H9 (cell line): ENCODE results near the gene SUPT7L. TPM values are rescaled to one million over a fixed set of nuclear protein-coding genes. Genes with fewer than 3 reads are reported as not detected.

Source experiments
- DNase-seq: peaks from one replicate; pipeline ENCODE4 v3.0.0-alpha.2; 2017
- H2AFZ ChIP-seq: one replicate; pipeline ENCODE4 v1.6.1; 2013; ENCODE audit warnings: mild to moderate bottlenecking, low read length, control low read depth, moderate library complexity
- H2AK5ac ChIP-seq: 2 replicates; pipeline ENCODE4 v1.6.1; 2013; ENCODE audit warnings: low read length, control low read depth, mixed read lengths; ENCODE audit not compliant: insufficient read length
- H2BK120ac ChIP-seq: one replicate; pipeline ENCODE4 v1.6.1; 2013; ENCODE audit warnings: low read depth, mild to moderate bottlenecking, low read length, control low read depth, inconsistent platforms; ENCODE audit not compliant: poor library complexity, severe bottlenecking
- H2BK12ac ChIP-seq: 2 replicates; pipeline ENCODE4 v1.6.1; 2013; ENCODE audit warnings: low read length, control low read depth, mixed read lengths, low read depth; ENCODE audit not compliant: insufficient read length
- H2BK15ac ChIP-seq: 2 replicates; pipeline ENCODE4 v1.6.1; 2013; ENCODE audit warnings: low read depth, low read length, control low read depth
- H2BK20ac ChIP-seq: one replicate; pipeline ENCODE4 v1.6.1; 2013; ENCODE audit warnings: low read depth, mild to moderate bottlenecking, low read length, control low read depth, inconsistent platforms; ENCODE audit not compliant: poor library complexity, severe bottlenecking
- H2BK5ac ChIP-seq: 2 replicates; pipeline ENCODE4 v1.6.1; 2013; ENCODE audit warnings: low read length, control low read depth, mixed read lengths; ENCODE audit not compliant: insufficient read length
- H3K14ac ChIP-seq: 2 replicates; pipeline ENCODE4 v1.6.1; 2013; ENCODE audit warnings: low read length, control low read depth; ENCODE audit not compliant: insufficient read depth
- H3K18ac ChIP-seq: 2 replicates; pipeline ENCODE4 v1.6.1; 2013; ENCODE audit warnings: low read depth, mild to moderate bottlenecking, mixed read lengths, low read length, control low read depth; ENCODE audit not compliant: insufficient read length
- H3K23ac ChIP-seq: 2 replicates; pipeline ENCODE4 v1.6.1; 2013; ENCODE audit warnings: low read length, control low read depth, mixed read lengths, low read depth; ENCODE audit not compliant: insufficient read length
- H3K23me2 ChIP-seq: 2 replicates; pipeline ENCODE4 v1.6.1; 2013; ENCODE audit warnings: low read depth, mild to moderate bottlenecking, mixed read lengths, low read length, control low read depth; ENCODE audit not compliant: insufficient read length, poor library complexity, severe bottlenecking
- H3K27ac ChIP-seq: 2 replicates; pipeline ENCODE4 v1.5.1; 2013; ENCODE audit warnings: low read length, control low read depth, mixed read lengths, low read depth; ENCODE audit not compliant: insufficient read length
- H3K27me3 ChIP-seq: 2 replicates; pipeline ENCODE4 v1.6.1; 2013; ENCODE audit warnings: low read length, control low read depth, inconsistent platforms; ENCODE audit not compliant: insufficient read depth
- H3K4ac ChIP-seq: 2 replicates; pipeline ENCODE4 v1.6.1; 2013; ENCODE audit warnings: low read depth, mild to moderate bottlenecking, control low read depth, inconsistent platforms, low read length, moderate library complexity
- H3K4me1 ChIP-seq: 2 replicates; pipeline ENCODE4 v1.6.1; 2013; ENCODE audit warnings: low read length, control low read depth, inconsistent platforms; ENCODE audit not compliant: insufficient read depth
- H3K4me2 ChIP-seq: 2 replicates; pipeline ENCODE4 v1.6.1; 2013; ENCODE audit warnings: low read length, control low read depth, mixed read lengths; ENCODE audit not compliant: insufficient read length, insufficient read depth
- H3K56ac ChIP-seq: 2 replicates; pipeline ENCODE4 v1.6.1; 2013; ENCODE audit warnings: low read depth, mild to moderate bottlenecking, mixed read lengths, low read length, control low read depth; ENCODE audit not compliant: insufficient read length
- H3K79me1 ChIP-seq: 2 replicates; pipeline ENCODE4 v1.6.1; 2013; ENCODE audit warnings: low read depth, mild to moderate bottlenecking, moderate library complexity, low read length, control low read depth, inconsistent platforms; ENCODE audit not compliant: insufficient read depth, poor library complexity, severe bottlenecking
- H3K79me2 ChIP-seq: 2 replicates; pipeline ENCODE4 v1.6.1; 2013; ENCODE audit warnings: low read length, control low read depth, inconsistent platforms; ENCODE audit not compliant: insufficient read depth
- H3K9ac ChIP-seq: 2 replicates; pipeline ENCODE4 v1.6.1; 2013; ENCODE audit warnings: low read length, control low read depth, mixed read lengths; ENCODE audit not compliant: insufficient read length; ENCODE audit errors: extremely low read depth
- H3K9me3 ChIP-seq: one replicate; pipeline ENCODE4 v1.6.1; 2013; ENCODE audit warnings: low read depth, low read length, inconsistent platforms; ENCODE audit not compliant: control insufficient read depth
- H3T11ph ChIP-seq: one replicate; pipeline ENCODE4 v1.6.1; 2013; ENCODE audit warnings: mild to moderate bottlenecking, low read length, control low read depth, inconsistent platforms
- H4K20me1 ChIP-seq: one replicate; pipeline ENCODE4 v1.6.1; 2013; ENCODE audit not compliant: control insufficient read depth, insufficient read length, insufficient read depth
- H4K5ac ChIP-seq: 2 replicates; pipeline ENCODE4 v1.6.1; 2013; ENCODE audit warnings: low read depth, mild to moderate bottlenecking, mixed read lengths, low read length, control low read depth; ENCODE audit not compliant: insufficient read length
- H4K8ac ChIP-seq: replicated peaks from 2 replicates; pipeline ENCODE4 v1.6.1; 2013; ENCODE audit warnings: low read length, control low read depth, mixed read lengths, low read depth; ENCODE audit not compliant: insufficient read length
- H4K91ac ChIP-seq: 2 replicates; pipeline ENCODE4 v1.6.1; 2013; ENCODE audit warnings: low read depth, mild to moderate bottlenecking, moderate library complexity, mixed read lengths, low read length, control low read depth; ENCODE audit not compliant: insufficient read length
- H3K27ac Mint-ChIP-seq, 3 experiments: 2 replicates in 2 of 3; 3 replicates in 1 of 3; pipeline ENCODE4 v1.8.0; 2020 to 2021; ENCODE audit warnings: mixed read lengths in 3 of 3, mild to moderate bottlenecking in 1 of 3, moderate library complexity in 1 of 3
- H3K27me3 Mint-ChIP-seq: 2 replicates; pipeline ENCODE4 v1.8.0; 2021; ENCODE audit warnings: low read depth, mild to moderate bottlenecking, moderate library complexity, mixed read lengths
- H3K36me3 Mint-ChIP-seq, 3 experiments: 2 replicates in 2 of 3; 3 replicates in 1 of 3; pipeline ENCODE4 v1.8.0; 2020 to 2021; ENCODE audit warnings: low read depth in 3 of 3, mixed read lengths in 3 of 3; ENCODE audit not compliant: insufficient read depth in 1 of 3
- H3K4me1 Mint-ChIP-seq, 2 experiments: 2 replicates each; pipeline ENCODE4 v1.8.0; 2020; ENCODE audit warnings: mixed read lengths in 2 of 2
- H3K4me3 Mint-ChIP-seq, 2 experiments: 2 replicates in 1 of 2; 3 replicates in 1 of 2; pipeline ENCODE4 v1.8.0; 2020 to 2021; ENCODE audit warnings: mild to moderate bottlenecking in 2 of 2, mixed read lengths in 2 of 2, moderate library complexity in 1 of 2
- H3K9me3 Mint-ChIP-seq, 2 experiments: 2 replicates in 1 of 2; 3 replicates in 1 of 2; pipeline ENCODE4 v1.8.0; 2020; ENCODE audit warnings: mild to moderate bottlenecking in 2 of 2, mixed read lengths in 2 of 2, moderate library complexity in 1 of 2
- WGBS: extraction: QIAGEN DNeasy Blood & Tissue Kit; methylation state at CpG from one replicate; pipeline ENCODE4 v1.1.7; 2013; ENCODE audit warnings: missing lambda C conversion rate, low lambda C conversion rate, mixed read lengths; ENCODE audit not compliant: insufficient read length; ENCODE audit errors: extremely low coverage; 5-methylcytosine and 5-hydroxymethylcytosine counted together
- total RNA-seq: library from RNA; stranded (reverse); gene quantifications from 2 replicates; pipeline ENCODE4 v1.2.1, GENCODE V29; 2021
- TF ChIP-seq, protein P1 (sequence below): fragments of 200-600 bp; sonication (generic); conservative IDR thresholded peaks from 3 replicates; pipeline ENCODE4 v1.8.0; 2021; ENCODE audit warnings: antibody characterized with exemption, mild to moderate bottlenecking

SUPT7L gene
- total RNA-seq, 1 experiment from 2014 or later = 30.4 TPM

DNA sequence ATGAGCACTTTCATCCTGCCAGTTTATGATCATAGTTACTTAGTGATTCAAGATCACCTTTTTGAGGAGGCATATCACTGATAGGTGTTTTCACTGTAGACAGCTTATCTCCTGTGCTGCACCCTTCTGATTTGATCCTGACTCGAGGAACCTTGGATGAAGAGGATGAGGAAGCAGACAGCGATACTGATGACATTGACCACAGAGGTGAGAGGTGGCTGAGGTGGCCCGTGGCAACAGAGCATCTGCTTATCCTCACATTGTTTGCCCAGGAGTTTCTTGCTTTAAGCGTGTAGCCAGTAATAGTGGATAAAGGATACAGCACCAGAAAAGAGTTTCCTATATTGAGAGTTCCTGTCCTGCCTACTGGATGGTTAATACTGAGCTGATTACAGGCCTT is 15.7 kb downstream of the SUPT7L start:
- Mint-ChIP-seq H3K4me1 (no peaks in the 10 kb centered on the region), H3K27ac (no peak overlapping the region), H3K27me3 (no peaks in the 10 kb centered on the region), H3K4me3 (no peak overlapping the region), H3K36me3 (peaks cover 16 to 66% (median 45%) of the 10 kb centered on the region in 3 experiments; a peak in 6 of 7 replicates), H3K9me3 (no peaks in the 10 kb centered on the region)
- H3K4ac ChIP-seq = no peak overlapping the region
- H3K56ac ChIP-seq = no peak overlapping the region
- H3K79me1 ChIP-seq = no peaks in the 10 kb centered on the region
- H3K4me1 ChIP-seq = no peaks in the 10 kb centered on the region
- H2BK20ac ChIP-seq = no peak overlapping the region
- no peak for DNase-seq
- H3T11ph ChIP-seq = no peak overlapping the region
- no peak overlapping the region for H2BK12ac ChIP-seq
- no peak overlapping the region for H2BK5ac ChIP-seq
- H4K20me1 ChIP-seq = no peaks in the 10 kb centered on the region
- no peaks in the 10 kb centered on the region for H3K9me3 ChIP-seq
- H3K79me2 ChIP-seq = no peaks in the 10 kb centered on the region
- no peak overlapping the region for H3K9ac ChIP-seq
- H4K5ac ChIP-seq = no peak overlapping the region
- H2BK120ac ChIP-seq = no peak overlapping the region
- H3K14ac ChIP-seq = no peak overlapping the region
- H3K27me3 ChIP-seq = no peaks in the 10 kb centered on the region
- H3K18ac ChIP-seq = no peak overlapping the region
- no peak overlapping the region for H4K8ac ChIP-seq
- H3K27ac ChIP-seq = no peak overlapping the region
- no peak overlapping the region for H4K91ac ChIP-seq
- TF ChIP-seq, protein P1, sequence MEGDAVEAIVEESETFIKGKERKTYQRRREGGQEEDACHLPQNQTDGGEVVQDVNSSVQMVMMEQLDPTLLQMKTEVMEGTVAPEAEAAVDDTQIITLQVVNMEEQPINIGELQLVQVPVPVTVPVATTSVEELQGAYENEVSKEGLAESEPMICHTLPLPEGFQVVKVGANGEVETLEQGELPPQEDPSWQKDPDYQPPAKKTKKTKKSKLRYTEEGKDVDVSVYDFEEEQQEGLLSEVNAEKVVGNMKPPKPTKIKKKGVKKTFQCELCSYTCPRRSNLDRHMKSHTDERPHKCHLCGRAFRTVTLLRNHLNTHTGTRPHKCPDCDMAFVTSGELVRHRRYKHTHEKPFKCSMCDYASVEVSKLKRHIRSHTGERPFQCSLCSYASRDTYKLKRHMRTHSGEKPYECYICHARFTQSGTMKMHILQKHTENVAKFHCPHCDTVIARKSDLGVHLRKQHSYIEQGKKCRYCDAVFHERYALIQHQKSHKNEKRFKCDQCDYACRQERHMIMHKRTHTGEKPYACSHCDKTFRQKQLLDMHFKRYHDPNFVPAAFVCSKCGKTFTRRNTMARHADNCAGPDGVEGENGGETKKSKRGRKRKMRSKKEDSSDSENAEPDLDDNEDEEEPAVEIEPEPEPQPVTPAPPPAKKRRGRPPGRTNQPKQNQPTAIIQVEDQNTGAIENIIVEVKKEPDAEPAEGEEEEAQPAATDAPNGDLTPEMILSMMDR = no peak
- H3K4me2 ChIP-seq = no peak overlapping the region
- H3K23ac ChIP-seq = no peak overlapping the region
- no peak overlapping the region for H2AFZ ChIP-seq
- no CpG with 5 or more reads among the region's 4 CpGs for WGBS
- H3K23me2 ChIP-seq = no peaks in the 10 kb centered on the region
- no peak overlapping the region for H2BK15ac ChIP-seq
- no peak overlapping the region for H2AK5ac ChIP-seq
